AG04449 (cell line): ENCODE measurements around the gene CYREN.
"Not testable (repeated sequence)": the region's sequence is repeated elsewhere in the genome, so short reads cannot be mapped to it uniquely, and the experiment has no call there.

Source experiments
- CTCF ChIA-PET: fragments of 350-600 bp; formaldehyde crosslinking; extraction: SDS; loops from one replicate; lab custom pipeline; 2021; ENCODE audit warnings: antibody characterized with exemption; lab: Yijun Ruan, JAX
- POLR2A ChIA-PET: fragments of 400-600, 350-600 bp; formaldehyde crosslinking; extraction: SDS; loops from one replicate; lab custom pipeline; 2020; ENCODE audit warnings: antibody characterized with exemption, inconsistent platforms; lab: Yijun Ruan, JAX
- DNase-seq: peaks from one replicate; pipeline ENCODE4 v3.0.0-alpha.2; 2010; ENCODE audit warnings: low read depth, low spot score
- H3K4me3 ChIP-seq: 2 replicates; pipeline ENCODE4 v1.5.1; 2011; ENCODE audit warnings: low read depth, mild to moderate bottlenecking, control low read depth, low read length
- TF ChIP-seq, protein P1 (sequence below): IDR thresholded peaks from one replicate; pipeline ENCODE4 v1.5.1; 2011; ENCODE audit warnings: mild to moderate bottlenecking, moderate library complexity, low read length, control low read depth, inconsistent platforms; ENCODE audit not compliant: insufficient read depth; ENCODE audit errors: missing control alignments

The CYREN gene, protein sequence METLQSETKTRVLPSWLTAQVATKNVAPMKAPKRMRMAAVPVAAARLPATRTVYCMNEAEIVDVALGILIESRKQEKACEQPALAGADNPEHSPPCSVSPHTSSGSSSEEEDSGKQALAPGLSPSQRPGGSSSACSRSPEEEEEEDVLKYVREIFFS

DNA sequence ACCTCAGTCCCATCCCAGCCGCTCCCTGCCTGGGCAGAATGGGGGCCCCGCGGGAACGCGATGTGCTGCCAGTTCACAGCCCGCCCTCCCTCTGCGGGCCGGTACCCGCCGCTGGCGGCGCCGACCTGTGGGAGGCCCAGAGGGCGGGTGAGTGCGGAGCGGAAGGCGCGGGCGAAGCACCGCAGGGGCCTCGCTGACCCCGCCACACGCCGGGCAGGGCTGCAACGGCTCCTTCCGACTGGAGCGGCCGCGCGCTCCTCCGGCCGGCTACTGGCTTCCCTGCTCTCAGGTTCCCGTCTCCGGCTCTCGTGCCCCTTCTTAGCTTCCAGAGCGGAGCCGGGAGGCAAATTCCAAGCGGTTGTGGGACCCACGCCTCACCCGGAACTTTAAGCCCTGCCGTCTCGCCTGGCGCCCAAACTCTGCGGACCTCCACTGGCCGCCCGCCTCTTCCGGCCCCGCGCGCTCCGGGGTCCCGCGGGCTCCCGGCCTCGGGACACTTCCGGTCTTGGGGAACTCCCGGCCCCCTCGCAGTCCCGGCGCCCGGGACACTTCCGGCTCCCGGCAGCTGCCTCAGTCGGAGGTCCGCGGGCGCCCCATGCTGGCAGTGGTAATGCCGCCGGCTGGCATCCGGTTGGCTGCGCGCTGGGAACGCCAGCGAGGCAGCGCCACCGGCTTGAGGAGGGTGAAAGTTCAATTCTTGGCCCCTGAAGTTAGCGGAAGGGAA lies at the start of gene CYREN:
Gene CYREN (minus strand): TSS at position 434 of the 724 bp plus-strand sequence. CDS start 1,785 bp downstream, outside the sequence.
- peak within 1 kb of the TSS; percentile 73 for H3K4me3 ChIP-seq
- TF ChIP-seq, protein P1, sequence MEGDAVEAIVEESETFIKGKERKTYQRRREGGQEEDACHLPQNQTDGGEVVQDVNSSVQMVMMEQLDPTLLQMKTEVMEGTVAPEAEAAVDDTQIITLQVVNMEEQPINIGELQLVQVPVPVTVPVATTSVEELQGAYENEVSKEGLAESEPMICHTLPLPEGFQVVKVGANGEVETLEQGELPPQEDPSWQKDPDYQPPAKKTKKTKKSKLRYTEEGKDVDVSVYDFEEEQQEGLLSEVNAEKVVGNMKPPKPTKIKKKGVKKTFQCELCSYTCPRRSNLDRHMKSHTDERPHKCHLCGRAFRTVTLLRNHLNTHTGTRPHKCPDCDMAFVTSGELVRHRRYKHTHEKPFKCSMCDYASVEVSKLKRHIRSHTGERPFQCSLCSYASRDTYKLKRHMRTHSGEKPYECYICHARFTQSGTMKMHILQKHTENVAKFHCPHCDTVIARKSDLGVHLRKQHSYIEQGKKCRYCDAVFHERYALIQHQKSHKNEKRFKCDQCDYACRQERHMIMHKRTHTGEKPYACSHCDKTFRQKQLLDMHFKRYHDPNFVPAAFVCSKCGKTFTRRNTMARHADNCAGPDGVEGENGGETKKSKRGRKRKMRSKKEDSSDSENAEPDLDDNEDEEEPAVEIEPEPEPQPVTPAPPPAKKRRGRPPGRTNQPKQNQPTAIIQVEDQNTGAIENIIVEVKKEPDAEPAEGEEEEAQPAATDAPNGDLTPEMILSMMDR, result peak; percentile 91
- DNase-seq, result peak; percentile 46
- CTCF ChIA-PET, result interaction anchor here (1.1 to 3.3 kb wide), 19 partner anchors 8 to 738 kb away, joined by 3 to 29 read pairs (median 5); partner anchors contain the start of genes AGBL3 and WDR91
- POLR2A ChIA-PET, result interaction anchor here (0.7 to 1.2 kb wide), 4 partner anchors 10 to 480 kb away, joined by 3 read pairs; partner anchors contain the start of gene AGBL3

DNA sequence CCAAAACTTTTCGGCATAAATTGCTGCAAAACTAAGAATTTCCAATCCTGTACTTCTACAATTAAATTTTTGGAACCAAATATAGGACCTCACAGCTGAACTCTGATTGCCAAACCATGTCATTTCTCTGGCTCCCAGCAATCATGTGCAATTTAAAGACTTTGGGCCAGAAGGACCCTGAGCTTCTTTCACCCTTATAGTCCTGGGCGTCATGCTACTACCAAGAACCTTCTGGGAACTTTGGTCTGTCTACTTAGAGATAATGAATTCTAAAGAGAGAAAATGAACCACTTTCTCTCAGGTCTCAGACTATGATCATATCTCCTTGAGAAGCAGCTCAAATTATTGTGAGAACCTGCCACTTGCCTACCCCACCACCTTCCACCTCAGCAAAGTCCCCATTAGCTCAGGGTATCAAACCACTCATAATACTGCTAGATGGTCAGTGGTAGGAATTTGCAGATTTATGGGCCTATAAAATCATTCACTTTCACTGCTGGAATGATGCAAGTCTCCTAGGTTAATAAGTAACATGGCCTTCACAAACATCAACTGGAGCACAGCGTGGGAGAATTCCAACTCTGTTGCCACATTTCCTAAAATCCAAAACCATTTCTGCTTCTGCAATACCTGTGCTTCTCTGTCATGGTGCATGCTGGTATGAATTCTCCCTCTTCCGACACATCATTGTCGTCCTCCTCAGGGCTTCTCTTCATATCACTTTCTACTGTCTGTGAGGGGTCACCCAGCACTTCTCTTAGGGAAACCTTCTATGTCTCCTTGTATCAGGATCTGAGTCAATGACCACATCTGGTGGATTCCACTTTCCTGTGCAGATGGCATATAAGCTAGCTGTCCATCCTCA lies 47.4 kb upstream of the CYREN start:
- no peak for DNase-seq
- POLR2A ChIA-PET, result no interaction called here
- TF ChIP-seq, protein P1, result no peak
- CTCF ChIA-PET, result no interaction called here
- H3K4me3 ChIP-seq, result no peak overlapping the region

DNA sequence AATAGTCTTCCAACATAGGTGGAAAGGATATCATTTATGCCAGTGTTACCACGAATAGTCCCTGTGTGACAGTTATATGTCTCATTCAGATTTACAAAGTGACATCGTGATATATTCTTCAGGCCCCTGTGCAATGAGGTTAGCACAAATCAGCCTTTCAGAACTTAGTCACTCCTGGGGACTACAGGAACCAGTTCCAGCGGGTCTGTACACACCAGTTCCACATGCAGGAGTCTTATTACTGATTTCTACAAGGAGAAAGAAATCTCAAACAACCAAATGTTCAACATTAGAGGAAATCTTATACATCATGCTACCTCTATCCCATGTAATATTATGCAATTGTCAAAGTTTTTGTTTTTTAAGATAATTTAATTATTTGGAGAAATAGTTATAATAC lies 45.2 kb upstream of the CYREN start:
- no peak for DNase-seq
- CTCF ChIA-PET, result no interaction called here
- TF ChIP-seq, protein P1, result no peak
- no peak overlapping the region for H3K4me3 ChIP-seq
- POLR2A ChIA-PET, result no interaction called here

DNA sequence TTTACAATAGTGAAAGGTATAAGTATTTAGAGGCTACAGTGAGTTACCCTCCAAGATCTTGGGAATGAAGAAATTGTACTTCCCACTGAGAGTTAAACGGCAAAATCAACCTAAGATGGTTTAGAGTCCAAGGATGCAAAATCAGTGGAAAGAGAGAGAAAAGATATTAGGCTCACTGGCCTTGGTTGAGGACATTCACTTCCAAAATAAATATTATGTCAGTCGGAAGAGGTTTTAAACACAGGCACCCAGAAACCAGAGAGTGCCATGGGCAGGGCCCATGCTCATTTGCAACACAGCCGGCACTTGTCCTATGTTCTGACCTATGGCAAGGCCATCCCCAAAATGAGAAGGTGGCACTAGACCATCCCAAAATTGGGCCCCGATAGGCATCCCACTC lies 44.7 kb upstream of the CYREN start:
- no peak overlapping the region for H3K4me3 ChIP-seq
- CTCF ChIA-PET, result no interaction called here
- TF ChIP-seq, protein P1, result no peak
- no peak for DNase-seq
- POLR2A ChIA-PET, result no interaction called here

DNA sequence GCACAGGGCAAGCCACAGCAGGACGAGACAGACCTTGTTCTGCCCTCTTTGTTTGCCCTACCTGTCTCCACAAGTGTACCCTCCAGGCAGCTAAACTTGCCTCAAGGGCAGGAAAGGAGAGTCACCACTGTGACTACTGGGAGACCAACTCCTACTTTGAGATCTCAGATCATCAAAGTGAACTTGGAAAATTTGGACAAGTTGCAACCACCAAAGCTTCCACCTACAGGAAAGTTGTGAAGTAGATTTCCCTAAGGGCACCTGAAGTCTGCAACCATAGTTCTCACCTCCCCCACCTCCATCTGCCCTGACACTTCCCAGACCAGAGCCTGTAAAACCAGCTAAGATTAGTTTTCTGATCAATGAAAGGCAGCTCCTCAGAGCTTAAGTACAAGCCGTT lies 43.3 kb upstream of the CYREN start:
- POLR2A ChIA-PET, result no interaction called here

DNA sequence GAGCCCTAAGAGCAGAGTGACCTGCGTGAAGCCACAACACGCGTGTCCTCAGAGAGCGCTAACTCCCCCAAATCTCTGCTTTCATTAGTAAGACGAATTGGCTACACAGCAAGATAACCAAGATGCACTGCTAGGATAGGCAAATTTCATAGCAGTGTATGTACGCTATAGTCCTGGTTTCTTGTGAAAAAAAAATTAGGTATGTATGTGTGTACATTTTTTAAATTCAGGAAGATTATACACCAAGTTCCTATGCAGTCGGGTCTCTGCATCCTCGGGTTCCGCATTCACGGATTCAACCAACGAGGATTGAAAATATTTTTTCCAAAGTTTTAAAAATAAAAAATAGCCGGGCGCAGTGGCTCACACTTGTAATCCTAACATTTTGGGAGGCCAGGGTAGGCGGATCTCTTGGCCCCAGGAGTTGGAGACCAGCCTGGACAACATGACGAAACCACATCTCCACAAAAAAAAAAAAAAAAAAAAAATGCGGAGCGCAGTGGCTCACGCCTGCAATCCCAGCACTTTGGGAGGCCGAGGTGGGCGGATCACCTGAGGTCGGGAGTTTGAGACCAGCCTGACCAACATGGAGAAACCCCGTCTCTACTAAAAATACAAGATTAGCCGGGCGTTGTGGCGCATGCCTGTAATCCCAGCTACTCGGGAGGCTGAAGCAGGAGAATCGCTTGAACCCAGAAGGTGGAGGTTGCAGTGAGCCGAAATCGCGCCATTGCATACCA lies 41.6 kb upstream of the CYREN start:
- DNase-seq, POLR2A ChIA-PET: not testable (repeated sequence)
- H3K4me3 ChIP-seq, result peak overlapping the region; percentile 71
- CTCF ChIA-PET, result interaction anchor here (1.5 to 1.9 kb wide), 3 partner anchors 34 to 62 kb away, joined by 3 to 5 read pairs (median 5); partner anchors contain the start of gene CYREN

More for the DNA sequence above, 43.3 kb upstream of the CYREN start:
- CTCF ChIA-PET, result interaction anchor here (0.9 to 1.3 kb wide), 2 partner anchors 11 to 60 kb away, joined by 3 to 5 read pairs; no protein-coding TSS in a partner anchor
- TF ChIP-seq, protein P1, result no peak
- no peak for DNase-seq
- H3K4me3 ChIP-seq, result no peak overlapping the region
